ENCODE measurements around the gene KIF6.

KIF6 gene

DNA sequence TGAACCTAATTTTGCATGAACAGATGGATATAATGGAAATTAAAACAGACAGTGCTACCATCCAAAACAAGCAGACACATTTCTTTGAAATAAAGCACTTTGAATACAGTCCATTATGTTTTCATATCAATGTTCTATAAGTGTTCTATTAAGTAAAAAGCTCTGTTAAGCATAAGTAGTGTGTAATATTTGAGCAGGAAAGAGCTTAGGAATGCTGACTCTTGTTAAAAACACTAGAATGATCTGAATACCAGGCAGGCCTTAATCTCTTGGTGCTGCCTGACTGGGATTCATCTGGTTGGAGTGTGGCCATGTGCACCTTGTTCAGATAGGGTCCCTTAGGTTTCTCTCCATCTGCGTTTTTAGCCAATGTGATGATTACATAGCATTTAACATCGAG is 130.9 kb downstream of the KIF6 start:
- no peak for DNase-seq (ENCODE audit: low spot score)

DNA sequence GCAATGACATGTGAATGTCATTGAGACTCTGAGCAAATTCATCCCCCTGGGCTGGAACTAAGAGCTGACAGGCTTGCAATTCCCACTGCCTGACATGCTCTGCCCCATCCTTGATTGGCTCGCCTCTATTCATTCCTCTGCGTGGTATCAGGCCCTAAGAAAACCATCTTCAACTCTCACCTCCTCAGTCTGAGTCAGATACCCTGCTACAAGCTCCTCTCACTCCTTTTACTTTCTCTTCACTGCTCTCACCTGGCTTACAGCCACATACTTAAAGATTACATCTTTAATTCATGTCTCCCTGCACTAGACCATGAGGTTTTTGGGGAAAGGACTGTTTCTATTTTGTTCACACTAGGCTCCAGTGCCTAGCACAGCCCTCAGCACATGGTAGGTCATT is 131.6 kb downstream of the KIF6 start:
- DNase-seq (ENCODE audit: low spot score): no peak

DNA sequence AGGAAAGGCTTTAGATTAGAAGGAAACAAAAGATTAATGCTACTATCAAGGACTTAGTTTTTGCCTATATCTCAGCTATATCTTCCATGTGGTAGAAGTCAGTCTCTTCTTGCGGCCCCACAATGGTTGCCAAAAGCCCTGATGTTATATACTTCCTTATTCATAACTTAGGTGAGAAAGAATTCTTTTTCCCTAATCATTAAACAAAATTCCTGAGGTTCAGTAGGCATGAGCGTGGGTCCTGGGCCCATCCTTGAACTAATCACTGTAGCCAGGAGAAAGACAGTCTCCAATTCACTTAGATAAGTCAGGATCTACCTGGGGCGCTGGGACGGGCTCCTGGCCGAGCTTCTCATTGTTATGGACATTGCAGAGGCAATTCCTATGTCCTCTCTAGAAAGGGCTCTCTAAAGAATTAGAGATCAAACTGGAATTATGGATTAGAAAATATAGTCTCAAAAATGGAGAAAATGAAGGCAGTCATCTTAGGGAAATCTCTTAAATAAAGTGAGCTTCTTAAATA is 134.3 kb downstream of the KIF6 start:
- DNase-seq (ENCODE audit: low spot score): no peak

DNA sequence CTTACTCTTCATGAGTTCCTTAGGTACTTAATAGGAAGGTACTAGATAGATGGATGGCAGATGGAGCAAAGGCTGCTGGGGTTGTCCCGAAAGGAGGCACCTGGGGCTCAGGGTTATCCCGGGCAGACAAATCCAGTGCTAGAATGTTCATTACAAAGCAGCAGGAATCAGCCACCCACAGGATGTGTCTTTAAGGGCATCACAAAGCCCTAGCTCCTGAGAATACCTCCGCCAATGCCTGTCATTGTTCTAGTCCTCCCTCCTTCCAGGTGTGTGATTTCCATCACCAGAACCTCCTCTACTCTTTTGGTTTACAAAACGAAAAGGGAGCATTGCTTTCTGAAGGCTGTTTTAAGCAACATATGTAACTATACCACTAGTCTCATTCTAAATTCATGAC is 138.1 kb downstream of the KIF6 start:
- DNase-seq (ENCODE audit: low spot score): no peak

DNA sequence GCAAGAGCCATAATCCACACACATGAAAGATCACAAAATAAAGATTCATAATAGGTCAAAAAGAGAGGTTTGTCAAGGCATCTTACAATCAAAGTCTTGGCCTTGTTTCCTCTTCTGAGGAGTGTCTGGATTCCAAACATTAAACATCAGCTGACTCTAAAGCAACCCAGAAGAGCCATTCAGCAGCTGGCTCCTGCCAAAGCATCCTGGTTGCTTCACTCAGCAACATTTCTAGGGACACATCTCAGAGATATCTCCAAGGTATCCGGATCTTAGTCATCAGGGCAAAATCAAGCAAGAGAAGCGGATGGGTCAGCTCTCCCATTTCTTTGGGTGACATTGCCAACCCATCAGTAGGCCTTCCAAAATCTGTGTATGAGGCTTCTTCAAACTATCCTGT is 139.6 kb downstream of the KIF6 start:
- DNase-seq (ENCODE audit: low spot score): no peak

DNA sequence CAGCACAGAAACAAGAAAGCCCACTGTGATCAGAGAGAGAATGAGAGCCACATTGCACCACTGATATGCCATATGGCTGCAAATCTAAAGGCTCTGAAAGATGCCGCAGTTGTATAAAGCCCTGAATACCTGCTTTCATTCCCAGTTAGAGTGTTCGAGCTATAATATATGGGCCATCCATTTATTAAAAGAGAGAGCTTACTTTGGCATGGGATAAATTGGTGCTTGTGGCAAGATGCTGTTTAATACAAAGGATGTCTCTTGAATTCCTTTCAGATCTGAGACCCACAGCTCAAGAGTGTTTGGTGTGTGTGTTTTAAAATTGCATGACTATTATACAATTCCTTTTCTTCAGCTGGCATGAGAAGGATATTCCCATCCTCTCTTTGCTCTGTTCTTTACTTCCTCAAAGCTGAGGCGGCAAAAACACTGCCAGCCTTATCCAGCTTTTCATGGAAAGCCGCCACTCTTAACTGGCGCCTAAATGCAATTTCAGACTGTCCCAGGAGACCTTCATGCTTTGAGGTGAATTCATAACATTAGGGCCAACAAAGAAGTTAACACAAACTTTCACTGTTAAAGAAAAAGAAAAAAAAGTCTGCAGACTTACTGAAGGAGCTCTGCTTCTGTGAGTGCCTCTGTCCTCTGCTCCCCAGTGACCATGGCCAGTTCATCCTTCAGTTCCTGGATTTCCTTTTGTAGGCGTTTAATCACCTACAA is 147.6 kb downstream of the KIF6 start:
- DNase-seq (ENCODE audit: low spot score): no peak

DNA sequence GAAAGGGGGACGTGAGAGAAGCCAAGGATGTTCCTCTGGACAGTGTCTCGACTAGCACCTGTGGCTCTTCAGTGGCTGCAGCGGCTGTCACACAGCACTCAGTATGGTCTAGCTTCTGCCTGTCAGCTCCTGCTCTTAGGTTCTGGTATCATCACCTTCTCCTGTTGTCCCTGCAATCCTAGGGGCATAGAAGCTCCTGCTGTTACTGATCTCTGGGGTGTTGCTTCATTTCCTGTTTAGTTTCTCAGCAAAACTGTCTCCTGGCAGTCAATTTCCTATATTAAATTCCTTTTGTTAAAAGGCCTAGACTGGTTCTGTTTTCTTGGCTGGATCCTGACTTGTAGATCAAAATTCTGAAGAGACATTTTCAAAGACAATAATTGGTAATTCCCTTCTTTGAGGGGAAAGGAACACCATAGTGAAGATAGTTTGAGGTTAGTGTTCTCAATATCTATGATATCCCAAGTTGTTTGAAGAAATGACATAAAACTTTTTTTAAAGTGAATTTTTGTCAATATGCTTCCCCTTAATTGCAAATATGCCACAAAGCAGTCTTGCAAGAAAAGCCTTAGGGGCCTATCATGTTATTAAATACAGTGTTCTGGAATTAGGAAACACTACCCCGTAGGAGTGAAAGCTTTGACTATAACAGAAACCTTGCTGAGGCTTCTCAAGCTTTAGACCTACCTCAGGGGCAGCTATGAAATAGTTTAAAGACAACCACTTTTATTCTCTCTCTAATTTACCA is 148.5 kb downstream of the KIF6 start:
- no peak for DNase-seq (ENCODE audit: low spot score)

DNA sequence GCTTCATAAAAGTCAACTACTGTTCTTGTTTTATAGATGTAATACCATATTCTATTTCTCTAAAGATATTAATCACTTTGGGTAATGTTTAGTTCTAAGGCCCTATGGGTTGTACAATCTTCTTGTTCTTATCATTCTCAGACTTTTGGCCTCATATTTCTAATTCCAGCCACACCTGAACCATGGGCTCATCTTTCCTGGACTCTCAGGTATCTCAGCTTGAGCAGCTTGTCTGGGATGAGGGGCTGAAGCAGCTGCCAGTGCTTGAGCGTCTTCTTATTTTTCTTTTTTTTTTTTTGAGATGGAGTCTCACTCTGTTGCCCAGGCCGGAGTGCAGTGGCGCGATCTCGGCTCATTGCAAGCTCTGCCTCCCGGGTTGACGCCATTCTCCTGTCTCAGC is 150.2 kb downstream of the KIF6 start:
- DNase-seq (ENCODE audit: low spot score): no peak

DNA sequence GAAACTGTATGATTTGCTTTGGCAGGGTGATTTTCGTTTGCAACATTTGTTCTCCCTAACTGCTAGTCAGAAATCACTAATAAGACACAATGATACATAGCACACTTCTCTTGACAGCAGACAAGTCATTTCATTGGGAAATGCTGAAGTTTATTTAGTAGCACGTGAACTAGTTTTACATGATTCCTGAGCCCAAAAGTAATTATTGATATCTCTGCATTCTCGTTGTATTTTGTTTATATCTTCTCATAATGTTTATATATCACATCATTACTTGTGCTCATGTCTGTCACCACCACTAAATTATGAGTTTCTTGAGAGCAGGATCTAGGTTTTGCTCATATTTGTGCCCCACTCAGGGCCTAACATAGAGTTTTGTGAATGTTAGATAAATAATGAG is 151.7 kb downstream of the KIF6 start:
- DNase-seq (ENCODE audit: low spot score): no peak

DNA sequence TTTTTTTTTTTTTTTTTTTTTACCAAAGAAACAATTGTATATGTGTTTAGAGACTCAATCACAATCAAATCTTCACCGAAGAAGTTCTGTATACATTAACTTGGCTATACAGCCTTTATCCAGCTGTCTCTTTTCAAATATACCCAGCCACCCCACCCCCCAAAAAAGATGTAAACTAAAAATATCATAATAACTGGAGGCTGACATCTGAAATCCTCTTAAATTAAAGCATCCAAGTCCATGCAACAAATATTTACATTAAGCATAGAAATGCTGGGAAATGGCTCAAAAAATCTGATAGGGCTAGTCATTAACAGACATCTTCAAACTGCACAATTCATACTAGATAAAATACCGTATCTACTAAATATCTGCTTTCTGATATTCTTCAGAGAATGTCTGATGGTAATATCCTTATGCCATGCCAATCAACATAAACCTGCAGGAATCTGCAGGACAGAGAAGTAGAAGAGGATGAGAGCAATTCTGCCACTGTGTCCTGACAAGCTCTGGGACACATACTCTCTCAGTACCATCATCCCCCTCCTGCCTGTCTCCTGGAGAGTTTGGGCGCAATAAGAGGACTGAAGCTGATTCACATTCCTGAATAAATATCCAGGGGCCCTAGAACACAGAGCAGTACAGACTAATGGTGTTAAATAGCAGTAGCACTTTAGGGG is 152.4 kb downstream of the KIF6 start:
- no peak for DNase-seq (ENCODE audit: low spot score)

DNA sequence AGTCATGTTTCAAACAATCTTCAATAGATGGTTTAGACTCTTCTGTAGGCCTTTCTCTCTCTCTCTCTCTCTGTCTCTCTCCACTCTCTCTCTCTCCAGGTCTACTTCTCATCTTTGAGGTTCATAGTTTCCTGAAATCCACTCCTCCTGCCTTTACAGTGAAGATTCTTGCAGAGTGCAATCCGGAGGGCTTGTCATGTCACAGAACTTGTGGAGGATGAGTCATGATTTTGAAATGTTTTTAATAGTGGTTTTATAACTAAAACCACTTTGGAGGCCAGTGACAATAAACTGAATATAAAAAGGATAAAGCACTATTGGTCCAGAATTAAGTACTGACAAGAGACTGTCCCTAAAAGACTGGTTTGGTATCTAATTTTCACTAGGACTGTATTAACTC is 156.3 kb downstream of the KIF6 start:
- DNase-seq (ENCODE audit: low spot score): no peak

DNA sequence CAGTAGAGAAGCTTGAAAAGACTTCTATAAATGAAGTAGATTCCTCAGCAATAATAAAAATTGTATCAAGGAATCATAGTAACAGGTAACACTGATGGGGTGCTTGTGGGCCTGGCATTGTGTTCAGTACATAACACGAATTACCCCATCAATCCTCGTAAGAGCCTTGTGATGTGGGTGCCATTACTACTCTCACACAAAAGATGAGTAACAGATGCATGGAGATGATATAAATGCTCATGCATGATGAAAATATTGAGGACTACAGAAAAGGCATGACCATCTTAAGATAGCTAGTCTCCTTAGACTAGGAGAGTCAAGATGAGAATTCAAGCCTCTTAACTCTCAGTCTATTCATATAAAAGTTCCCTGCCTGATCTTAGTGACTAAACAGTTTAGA is 158.1 kb downstream of the KIF6 start:
- DNase-seq (ENCODE audit: low spot score): no peak

DNA sequence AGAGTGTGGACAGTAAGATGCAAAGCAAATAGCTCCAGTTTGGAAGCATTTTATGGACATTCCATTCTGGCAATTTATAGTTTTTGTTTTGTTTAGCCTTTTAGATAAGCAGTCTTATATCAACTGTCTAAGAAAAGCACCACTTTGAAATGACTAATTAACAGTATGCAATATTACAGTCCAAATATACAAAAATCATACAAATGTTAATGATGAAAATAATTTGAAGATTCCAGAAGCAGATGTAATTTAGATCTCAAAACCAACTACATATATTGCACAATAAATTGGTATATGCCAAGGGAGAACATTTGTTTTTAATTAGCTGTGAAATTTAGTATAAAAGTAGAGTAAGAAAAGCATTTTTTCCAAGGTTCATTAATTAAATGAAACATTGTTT is 158.8 kb downstream of the KIF6 start:
- DNase-seq (ENCODE audit: low spot score): no peak

DNA sequence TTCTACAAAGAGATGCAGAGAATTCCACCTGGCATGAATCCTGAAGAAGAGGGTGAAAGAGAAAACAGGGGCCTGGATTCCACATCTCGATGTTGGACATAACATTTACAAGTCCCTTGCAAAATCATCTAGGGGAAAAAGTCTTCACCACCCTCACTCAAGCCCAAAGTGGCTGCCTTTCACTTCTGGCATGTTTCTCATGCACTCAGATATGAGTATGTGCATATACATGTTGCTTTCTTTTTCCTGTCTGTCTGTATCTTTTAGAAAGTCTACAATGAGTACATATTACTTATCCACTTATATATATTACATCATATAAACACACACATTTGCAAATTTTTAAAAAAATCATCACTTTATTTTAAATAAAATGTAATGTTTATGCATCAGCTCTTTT is 159.3 kb downstream of the KIF6 start:
- DNase-seq (ENCODE audit: low spot score): no peak

DNA sequence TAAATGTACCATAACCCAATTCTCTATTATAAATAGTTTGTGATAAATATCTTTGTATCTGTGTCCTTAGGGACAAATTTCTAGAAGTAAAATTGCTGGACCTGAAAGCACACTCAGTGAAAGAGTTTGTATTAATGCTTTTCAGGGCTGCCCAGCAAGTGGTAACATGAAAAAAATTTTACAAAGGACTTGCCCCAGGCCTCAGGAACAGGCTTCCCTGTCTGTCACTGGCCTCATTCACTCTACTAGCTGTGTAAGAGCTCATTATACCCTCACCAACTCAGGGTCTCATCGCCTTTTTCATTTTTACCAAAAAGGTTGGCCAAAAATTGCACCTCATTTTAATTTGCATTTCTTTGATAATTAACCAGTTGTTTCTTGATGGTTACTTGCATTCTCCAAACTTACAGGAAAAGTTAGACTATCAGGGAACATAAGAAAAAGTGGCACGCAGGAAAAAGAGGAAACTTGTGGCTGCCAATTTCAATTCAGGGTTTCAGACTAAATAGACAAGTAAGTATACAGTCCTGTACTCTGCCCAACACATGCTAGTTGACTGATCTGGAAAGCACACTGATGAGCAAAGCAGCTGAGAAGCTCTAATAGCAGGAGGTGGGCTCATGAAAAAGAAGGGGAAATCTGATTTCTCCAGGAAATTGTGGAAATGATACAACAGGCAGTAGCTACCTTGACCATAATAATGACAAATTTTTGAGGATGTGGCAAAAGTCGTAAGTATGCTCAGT is 161.5 kb downstream of the KIF6 start:
- no peak for DNase-seq (ENCODE audit: low spot score)

DNA sequence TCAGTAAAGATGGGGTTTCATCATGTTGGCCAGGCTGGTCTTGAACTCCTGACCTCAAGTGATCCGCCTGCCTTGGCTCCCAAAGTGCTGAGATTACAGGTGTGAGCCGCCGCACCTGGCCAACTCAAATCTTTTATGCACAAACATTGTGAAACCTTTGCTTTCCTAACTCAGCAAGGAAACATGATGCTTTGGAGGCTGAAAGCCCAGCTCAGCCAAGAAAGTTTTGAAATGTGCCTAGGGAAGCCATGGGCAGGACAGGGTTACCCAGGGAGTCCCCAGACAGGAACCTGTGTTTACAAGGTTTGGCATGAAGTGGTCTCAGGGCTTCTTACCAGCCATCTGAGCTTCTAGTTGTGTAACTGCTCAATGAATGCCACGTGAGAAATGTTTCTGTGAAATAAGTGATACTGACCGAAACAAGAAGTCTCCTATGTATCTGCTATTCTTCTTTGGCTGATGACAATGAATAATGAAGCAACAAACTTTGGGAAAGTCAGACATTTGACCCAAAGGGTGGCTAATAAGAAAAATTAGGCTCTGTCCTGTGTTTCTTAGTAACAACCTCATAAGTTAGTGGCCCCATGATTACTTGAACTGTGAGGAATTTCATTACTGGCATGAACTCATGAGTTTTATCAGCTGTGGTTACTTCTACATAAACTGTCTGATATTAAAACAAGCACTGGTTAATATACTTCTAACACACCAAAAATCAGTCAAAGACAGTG is 163.5 kb downstream of the KIF6 start:
- DNase-seq (ENCODE audit: low spot score): no peak

DNA sequence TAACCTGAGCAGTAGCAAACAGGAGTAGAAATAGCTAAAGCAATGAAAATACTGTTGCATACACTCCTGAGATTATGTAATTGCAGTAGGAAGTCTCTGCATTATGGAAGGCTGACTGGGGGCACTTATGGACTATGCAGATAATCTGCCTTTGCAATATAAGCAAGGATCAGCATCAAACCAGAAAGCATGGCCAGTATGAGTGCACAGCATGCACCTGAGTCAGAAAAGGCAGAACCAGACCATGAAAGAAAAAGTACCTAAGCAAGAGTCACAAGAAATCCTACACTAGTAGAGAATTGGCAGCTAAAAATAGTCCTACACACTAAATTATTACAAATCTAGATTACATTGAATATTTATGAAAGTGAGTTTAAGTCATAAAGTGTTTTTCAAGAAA is 164.3 kb downstream of the KIF6 start:
- no peak for DNase-seq (ENCODE audit: low spot score)

DNA sequence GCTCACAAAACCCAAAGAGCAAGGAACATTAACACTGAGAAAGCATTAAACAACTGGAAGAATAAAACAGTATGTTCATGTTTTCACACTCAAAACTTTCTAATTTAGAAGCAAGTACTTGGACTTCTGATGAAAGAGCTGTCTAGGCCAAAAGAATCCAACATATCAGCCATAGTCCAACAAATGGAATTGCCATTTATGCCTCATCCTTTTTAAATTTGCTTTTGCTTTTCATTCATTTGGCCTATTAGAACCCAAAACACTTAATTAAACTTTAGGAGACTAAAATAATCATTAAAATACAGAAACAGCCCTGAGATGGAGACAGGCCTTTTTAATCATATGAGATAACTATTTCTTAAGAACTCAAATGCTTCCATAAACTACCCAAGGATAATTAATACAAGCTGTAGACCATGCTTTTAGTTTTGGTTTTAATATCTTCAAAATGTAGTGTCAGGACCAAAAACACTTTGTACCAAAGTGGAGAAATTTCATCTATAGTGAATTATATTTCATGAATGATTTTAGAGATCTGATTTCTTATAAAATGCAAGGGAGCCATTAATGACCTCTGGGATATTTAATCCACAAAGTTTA is 166.5 kb downstream of the KIF6 start:
- no peak for DNase-seq (ENCODE audit: low spot score)

DNA sequence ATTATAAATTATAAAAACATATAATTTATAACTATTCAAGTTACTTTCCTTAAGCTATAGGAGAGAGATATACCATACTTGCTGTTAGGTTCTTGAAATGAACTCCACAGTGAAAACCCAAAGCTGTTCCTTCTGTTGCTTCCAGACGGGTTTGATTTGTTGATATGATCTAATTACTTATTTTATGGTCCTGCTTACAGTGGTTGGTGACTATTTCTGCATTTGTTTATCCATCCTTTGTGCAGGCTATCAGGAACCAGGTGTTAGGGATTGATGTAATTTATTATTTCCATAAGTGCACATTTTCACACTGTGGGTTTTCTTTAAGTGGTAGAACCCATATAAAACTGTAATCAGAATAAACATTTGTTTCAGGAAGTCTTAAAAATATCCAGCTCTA is 167.1 kb downstream of the KIF6 start:
- no peak for DNase-seq (ENCODE audit: low spot score)

DNA sequence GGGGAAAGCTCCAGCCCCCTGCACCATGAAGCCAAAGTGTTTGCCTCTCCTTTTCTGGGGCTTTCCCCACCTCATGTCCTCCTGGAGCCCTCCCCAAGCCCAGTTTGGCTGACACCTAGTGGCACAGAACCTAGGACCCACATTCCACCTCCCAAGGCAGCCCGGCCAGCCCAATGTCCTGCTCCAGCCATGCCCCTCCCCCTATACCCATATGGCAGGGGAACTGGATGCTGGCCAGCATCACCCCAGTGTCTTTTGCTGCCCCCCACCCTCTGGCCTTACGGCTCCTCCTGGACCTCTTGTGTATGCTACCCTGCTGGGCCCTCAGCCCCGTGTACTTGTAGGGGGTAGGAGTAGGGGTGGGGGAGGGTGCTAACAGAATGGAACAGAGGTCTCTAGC is 170.1 kb downstream of the KIF6 start:
- no peak for DNase-seq (ENCODE audit: low spot score)

Data from HuH-7.5 (cell line).